Lower lobe of right lung (tissue), 2 donors: ENCODE data around the gene PCSK6. TPM values are rescaled to one million over a fixed set of nuclear protein-coding genes. Genes with fewer than 3 reads are reported as not detected.
"Not testable (repeated sequence)": the region's sequence is repeated elsewhere in the genome, so short reads cannot be mapped to it uniquely, and the experiment has no call there.

Source experiments
- ATAC-seq, 2 donors: fragments of 200-7000 bp; cut with Tn5 transposase; one replicate each; pipeline ENCODE4 v1.9.1; 2020 to 2022; ENCODE audit warnings: mild to moderate bottlenecking in 2 of 2, moderate library complexity in 2 of 2
- DNase-seq: peaks from one replicate; pipeline ENCODE4 v3.0.0-alpha.2; 2020
- H3K27ac ChIP-seq: fragments of 200-600 bp; one replicate; pipeline ENCODE4 v1.8.0; 2022
- H3K27me3 ChIP-seq: fragments of 200-600 bp; one replicate; pipeline ENCODE4 v1.8.0; 2022; ENCODE audit warnings: low read depth
- H3K36me3 ChIP-seq: fragments of 200-600 bp; one replicate; pipeline ENCODE4 v1.8.0; 2022; ENCODE audit warnings: mild to moderate bottlenecking
- H3K4me1 ChIP-seq: fragments of 200-600 bp; one replicate; pipeline ENCODE4 v1.8.0; 2022
- H3K4me3 ChIP-seq: fragments of 200-600 bp; one replicate; pipeline ENCODE4 v1.8.0; 2022; ENCODE audit warnings: mild to moderate bottlenecking
- H3K9me3 ChIP-seq: fragments of 200-600 bp; one replicate; pipeline ENCODE4 v1.8.0; 2022
- CTCF ChIP-seq: fragments of 200-600 bp; IDR thresholded peaks from one replicate; pipeline ENCODE4 v1.8.0; 2022; ENCODE audit warnings: antibody characterized with exemption, mild to moderate bottlenecking
- intact Hi-C: fragments of 100-400 bp; cut with DNase I; formaldehyde crosslinking; loops from one replicate; pipeline ENCODE4 v1.11.0; 2022
- total RNA-seq: library from RNA; stranded (reverse); fragmentation: NEBNext Ultra II Directional; extraction: Animal tissue kit (Norgen Biotek cat#: 25700); gene quantifications from one replicate; pipeline ENCODE4 v1.2.1, GENCODE V29; 2021
- donor health status: DM: no; HTN: yes; CAD: no; lungs with severe emphysema.

Gene PCSK6
- total RNA-seq, 1 donor from 2014 or later = 12.3 TPM

- no peak for DNase-seq
- H3K36me3 ChIP-seq = no peaks in the 10 kb centered on the region
- no peak for ATAC-seq
- TF ChIP-seq CTCF = no peak
- peaks cover 25% of the 10 kb centered on the region for H3K4me1 ChIP-seq
- H3K27me3 ChIP-seq = no peaks in the 10 kb centered on the region
- no peak overlapping the region for H3K4me3 ChIP-seq
- intact Hi-C loops = no loop called here
- H3K27ac ChIP-seq = no peak overlapping the region
- no peaks in the 10 kb centered on the region for H3K9me3 ChIP-seq
These were observed 33.3 kb downstream of the PCSK6 start for GRCh38 chr15:101456057-101456739.

DNA sequence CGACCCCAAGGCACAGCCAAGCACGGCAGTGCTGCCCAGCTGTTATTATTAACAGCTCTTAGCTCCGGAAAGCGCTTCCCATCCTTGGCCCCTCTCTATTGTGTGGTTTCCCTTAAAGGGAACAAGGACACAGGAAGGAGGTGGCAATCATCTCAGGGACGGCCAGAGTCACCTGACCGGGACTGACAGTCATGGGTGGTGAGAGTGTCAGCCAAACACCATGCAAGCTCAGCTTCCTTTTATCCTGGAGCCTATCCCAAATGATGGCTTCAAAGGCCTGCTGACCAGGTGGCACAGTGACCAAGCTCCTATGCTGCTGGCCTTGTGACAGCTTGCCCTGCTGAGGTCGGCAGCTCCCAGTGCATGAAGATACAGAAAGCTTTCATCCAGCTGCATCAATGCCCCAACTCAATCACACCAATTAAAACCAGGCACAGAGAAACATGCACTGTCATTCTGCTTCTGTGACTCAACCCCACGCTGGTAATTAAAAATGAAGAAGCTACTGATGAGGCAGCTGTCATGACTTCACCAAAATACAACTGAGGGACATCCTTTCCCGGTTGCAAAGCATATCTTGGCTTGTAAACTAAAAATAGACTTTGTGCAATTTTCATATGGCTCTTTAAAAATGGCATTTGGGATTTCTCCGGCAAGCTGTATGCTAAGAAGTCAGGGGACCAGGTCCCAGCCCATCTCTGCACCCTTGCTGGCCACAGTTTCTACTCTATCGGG is 34.0 kb downstream of the PCSK6 start:
- TF ChIP-seq CTCF = no peak
- intact Hi-C loops = no loop called here
- Histone ChIP-seq H3K4me3 (no peak overlapping the region), H3K27ac (no peak overlapping the region), H3K4me1 (peaks cover 33% of the 10 kb centered on the region), H3K36me3 (no peaks in the 10 kb centered on the region), H3K27me3 (no peaks in the 10 kb centered on the region), H3K9me3 (no peaks in the 10 kb centered on the region)
- DNase-seq (no peak), ATAC-seq (peak; percentile 22 to 46)

DNA sequence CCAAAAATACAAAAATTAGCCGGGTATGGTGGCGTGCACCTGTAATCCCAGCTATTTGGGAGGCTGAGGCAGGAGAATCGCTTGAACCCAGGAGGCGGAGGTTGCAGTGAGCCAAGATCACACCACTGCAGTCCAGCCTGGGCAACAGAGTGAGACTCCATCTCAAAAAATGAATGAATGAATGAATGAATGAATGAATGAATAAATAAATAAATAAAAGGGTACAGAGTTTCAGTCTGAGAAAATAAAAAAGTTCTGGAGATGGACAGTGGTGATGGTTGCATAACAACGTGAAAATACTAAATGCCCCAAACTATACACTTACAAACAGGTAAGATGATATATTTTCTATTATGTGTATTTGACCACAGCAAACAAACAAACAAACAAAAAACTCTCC is 34.7 kb downstream of the PCSK6 start:
- H3K9me3 ChIP-seq, H3K27me3 ChIP-seq, DNase-seq, ATAC-seq, H3K36me3 ChIP-seq, H3K4me3 ChIP-seq, H3K27ac ChIP-seq, intact Hi-C loops: not testable (repeated sequence)
- peaks cover 36% of the 10 kb centered on the region for H3K4me1 ChIP-seq

DNA sequence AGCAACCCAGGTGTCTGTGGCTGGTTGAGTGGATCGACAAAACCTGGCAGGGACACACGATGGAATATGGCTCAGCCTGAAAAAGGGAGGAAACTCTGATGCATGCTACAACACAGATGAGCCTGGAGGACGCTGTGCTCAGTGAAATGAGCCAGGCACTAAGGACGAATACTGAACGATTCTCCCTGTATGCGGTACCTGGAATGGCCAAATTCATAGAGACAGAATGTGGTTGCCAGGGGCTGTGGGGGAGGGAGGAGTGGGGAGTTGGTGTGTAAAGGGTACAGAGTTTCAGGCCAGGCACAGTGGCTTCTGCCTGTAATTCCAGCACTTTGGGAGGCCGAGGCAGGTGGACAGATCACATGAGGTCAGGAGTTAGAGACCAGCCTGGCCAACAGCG is 35.1 kb downstream of the PCSK6 start:
- Histone ChIP-seq H3K27ac (no peak overlapping the region), H3K9me3 (no peaks in the 10 kb centered on the region), H3K4me1 (peaks cover 36% of the 10 kb centered on the region), H3K36me3 (no peaks in the 10 kb centered on the region), H3K4me3 (no peak overlapping the region), H3K27me3 (no peaks in the 10 kb centered on the region)
- DNase-seq = no peak
- intact Hi-C loops = no loop called here
- TF ChIP-seq CTCF = no peak
- no peak for ATAC-seq

GRCh38 chr15:101453123-101454120 is 36.1 kb downstream of the PCSK6 start:
- H3K36me3 ChIP-seq = no peaks in the 10 kb centered on the region
- H3K4me1 ChIP-seq = peaks cover 27% of the 10 kb centered on the region
- no peak overlapping the region for H3K27ac ChIP-seq
- TF ChIP-seq CTCF = no peak
- no peaks in the 10 kb centered on the region for H3K9me3 ChIP-seq
- intact Hi-C loops = no loop called here
- ATAC-seq (no peak), DNase-seq (no peak)
- no peaks in the 10 kb centered on the region for H3K27me3 ChIP-seq
- no peak overlapping the region for H3K4me3 ChIP-seq
